Measurements from ENCODE around the gene ELF4.

The ELF4 gene

GRCh38 chrX:130086447-130087206 is 23.7 kb downstream of the ELF4 start:
- peak; percentile 63 for DNase-seq (ENCODE audit: low spot score)
- in situ Hi-C loops (cut with MboI; ENCODE audit: low sequenced_read_pairs, unreplicated experiment): no loop called here
- TF ChIP-seq CTCF (IDR thresholded peaks at IDR 0.05; ENCODE audit: borderline replicate concordance, control extremely low read depth, extremely low read depth, insufficient read depth, missing control alignments): no peak

DNA sequence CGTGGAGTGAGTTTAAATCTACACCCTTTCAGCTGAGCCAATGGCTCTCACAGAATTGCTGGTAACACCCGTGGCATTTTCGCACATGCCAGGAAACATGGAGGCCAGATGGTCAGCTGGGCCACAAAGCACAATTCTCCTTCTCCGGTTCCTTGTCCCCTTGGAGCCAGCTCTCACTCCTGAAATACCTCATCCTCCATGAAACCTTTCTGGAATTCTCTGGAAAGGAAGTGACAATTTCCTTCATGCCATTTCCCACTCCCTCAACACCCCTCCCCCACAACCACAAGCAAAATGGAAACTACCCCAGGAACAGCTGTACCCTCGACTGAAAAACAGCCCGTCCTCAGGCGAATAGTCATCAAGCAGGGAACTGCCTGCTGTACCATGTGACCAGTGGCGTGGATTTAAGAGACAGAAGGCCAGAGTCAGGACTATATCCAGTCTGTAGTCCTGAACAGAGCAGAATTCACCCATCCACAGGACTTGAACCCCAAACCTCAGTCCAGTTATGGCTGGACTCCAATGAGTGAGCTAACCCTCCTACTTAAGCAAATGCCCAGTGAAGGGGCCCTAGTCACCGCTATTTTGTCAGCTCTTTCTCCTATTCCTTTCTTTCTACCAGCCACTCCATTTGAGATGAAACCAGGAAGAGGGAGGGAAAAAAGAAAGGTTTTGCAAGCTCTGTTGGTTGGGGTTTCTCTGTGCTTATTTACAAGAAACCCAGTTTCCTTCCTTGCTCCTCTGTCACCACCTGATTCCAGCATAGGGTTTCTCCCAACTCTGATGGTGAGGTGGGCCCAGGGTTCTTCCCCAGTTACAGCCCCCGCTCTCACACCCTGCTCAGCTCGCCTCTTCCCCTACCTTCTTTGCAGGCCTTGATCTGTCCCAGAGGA is 24.5 kb downstream of the ELF4 start:
- in situ Hi-C loops (cut with MboI; ENCODE audit: low sequenced_read_pairs, unreplicated experiment): no loop called here
- DNase-seq (ENCODE audit: low spot score): no peak
- no peak for TF ChIP-seq CTCF (IDR thresholded peaks at IDR 0.05; ENCODE audit: borderline replicate concordance, control extremely low read depth, extremely low read depth, insufficient read depth, missing control alignments)

GRCh38 chrX:130084631-130085237 is 25.6 kb downstream of the ELF4 start:
- DNase-seq (ENCODE audit: low spot score): peak; percentile 71
- TF ChIP-seq CTCF (IDR thresholded peaks at IDR 0.05; ENCODE audit: borderline replicate concordance, control extremely low read depth, extremely low read depth, insufficient read depth, missing control alignments): no peak
- in situ Hi-C loops (cut with MboI; ENCODE audit: low sequenced_read_pairs, unreplicated experiment): no loop called here

DNA sequence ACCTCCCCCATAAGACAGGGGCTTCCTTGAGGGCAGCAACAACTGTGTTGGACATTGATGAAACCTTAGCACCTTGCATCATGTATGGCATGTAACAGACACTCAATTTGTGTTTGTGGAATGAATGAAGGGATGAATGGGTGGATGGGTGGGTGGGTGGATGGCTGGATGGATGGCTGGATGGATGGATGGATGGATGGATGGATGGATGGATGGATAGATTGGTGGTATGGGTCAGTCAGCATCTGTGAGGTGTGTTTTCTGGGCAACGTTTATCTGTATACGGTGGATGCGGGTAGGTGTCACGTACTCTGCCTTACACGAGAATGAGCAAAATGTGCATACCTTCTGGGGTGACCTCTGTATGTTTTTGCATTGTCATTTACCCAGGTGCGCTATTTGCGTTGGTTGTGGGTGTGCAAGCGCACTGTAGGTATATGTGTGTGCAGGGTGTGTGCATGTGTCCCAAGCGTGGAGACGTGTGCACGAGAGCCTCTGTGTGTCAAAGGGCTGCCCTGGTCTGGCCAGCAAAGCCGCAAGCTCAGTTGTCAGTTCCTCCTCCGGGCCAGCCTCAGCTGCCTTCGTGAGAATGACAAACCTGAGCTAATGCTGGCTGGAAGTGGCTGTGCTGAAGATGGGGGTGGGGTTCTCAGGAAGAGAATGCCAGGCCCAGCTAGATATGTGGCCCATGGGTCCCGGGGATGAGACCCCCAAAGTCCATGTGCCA is 26.5 kb downstream of the ELF4 start:
- in situ Hi-C loops (cut with MboI; ENCODE audit: low sequenced_read_pairs, unreplicated experiment): no loop called here
- no peak for TF ChIP-seq CTCF (IDR thresholded peaks at IDR 0.05; ENCODE audit: borderline replicate concordance, control extremely low read depth, extremely low read depth, insufficient read depth, missing control alignments)
- DNase-seq (ENCODE audit: low spot score): peak; percentile 65

DNA sequence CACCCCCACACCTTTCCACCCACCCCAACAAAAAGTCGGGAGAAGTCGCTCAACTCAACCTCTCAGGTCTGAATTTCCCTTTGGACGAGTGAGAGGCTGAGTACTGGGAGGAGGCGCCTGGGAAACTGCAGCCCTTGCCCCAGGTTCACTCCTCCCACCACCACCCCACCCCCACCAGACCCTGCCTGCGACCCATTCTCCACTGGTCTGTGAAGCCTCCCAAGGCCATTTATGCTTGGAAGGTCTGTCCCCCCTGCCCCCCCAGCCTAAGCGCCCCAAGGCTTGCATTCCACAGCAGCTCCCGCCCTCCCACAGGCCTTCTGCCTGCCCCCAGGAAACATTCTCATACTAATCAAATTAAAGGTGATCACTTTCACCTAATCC is 27.2 kb downstream of the ELF4 start:
- in situ Hi-C loops (cut with MboI; ENCODE audit: low sequenced_read_pairs, unreplicated experiment): no loop called here
- TF ChIP-seq CTCF (IDR thresholded peaks at IDR 0.05; ENCODE audit: borderline replicate concordance, control extremely low read depth, extremely low read depth, insufficient read depth, missing control alignments): no peak
- DNase-seq (ENCODE audit: low spot score): no peak
